HepG2 (cell line): ENCODE results near the gene WDR81. TPM values are rescaled to one million over a fixed set of nuclear protein-coding genes. Genes with fewer than 3 reads are reported as not detected.
A peak's percentile ranks its signal among the peaks of the same experiment; 100 is the strongest.

Experiments used
- ETV5 ChIP-seq: IDR thresholded peaks from 2 replicates; pipeline ENCODE4 v1.6.1; 2018; ENCODE audit warnings: missing biosample characterization, missing genetic modification reagents, inconsistent platforms, borderline replicate concordance
- RAD51 ChIP-seq: fragments of 450-650 bp; IDR thresholded peaks from 2 replicates; pipeline ENCODE4 v1.6.1; 2016; ENCODE audit warnings: borderline replicate concordance
- SP2 ChIP-seq: sonication (generic); formaldehyde crosslinking; IDR thresholded peaks from 2 replicates; pipeline ENCODE4 v1.5.1; 2020; ENCODE audit warnings: mild to moderate bottlenecking, missing genetic modification reagents
- SRSF1 ChIP-seq: fragments of 200-400 bp; formaldehyde crosslinking; optimal IDR thresholded peaks from 2 replicates; pipeline ENCODE3; 2017; ENCODE audit warnings: mild to moderate bottlenecking, low read depth, low read length, moderate library complexity
- ZBTB40 ChIP-seq, 2 experiments: fragments of 450-650 bp in 1 of 2; sonication (generic) in 1 of 2; formaldehyde crosslinking in 1 of 2; IDR thresholded peaks; 2 replicates each; pipeline versions ENCODE4 v1.6.1 to v1.8.0; 2016 to 2022; ENCODE audit warnings: antibody characterized with exemption in 1 of 2, mild to moderate bottlenecking in 1 of 2, missing genetic modification reagents in 1 of 2
- ZNF205 ChIP-seq: IDR thresholded peaks from 2 replicates; pipeline ENCODE4 v1.6.1; 2018; ENCODE audit warnings: missing biosample characterization, missing genetic modification reagents
- ZNF34 ChIP-seq: sonication (generic); formaldehyde crosslinking; IDR thresholded peaks from 2 replicates; pipeline ENCODE4 v1.4.0; 2020; ENCODE audit warnings: mild to moderate bottlenecking, missing genetic modification reagents, borderline replicate concordance
- ZNF343 ChIP-seq: sonication (generic); formaldehyde crosslinking; IDR thresholded peaks from 2 replicates; pipeline ENCODE4 v1.4.0; 2020; ENCODE audit warnings: mild to moderate bottlenecking, missing genetic modification reagents
- ZNF878 ChIP-seq: sonication (generic); formaldehyde crosslinking; IDR thresholded peaks from 2 replicates; pipeline ENCODE4 v1.8.1; 2023; ENCODE audit warnings: mild to moderate bottlenecking, missing genetic modification reagents, moderate library complexity
- polyA plus RNA-seq, 8 experiments: library from polyadenylated mRNA; depleted of rRNA in 3 of 8; stranded (reverse) in 7 of 8; unstranded in 1 of 8; fragments of >200 nt; fragmentation: Illumina TruSeq in 4 of 8; extraction: Trizol in 4 of 8; gene quantifications; 2 replicates each; pipeline versions ENCODE4 v1.2.1 to v1.2.3, GENCODE V29; 2011 to 2016; ENCODE audit warnings: low read depth in 4 of 8, missing spikeins in 1 of 8, mixed read lengths in 1 of 8; ENCODE audit not compliant: insufficient read depth in 1 of 8
- total RNA-seq, 5 experiments: library from RNA; depleted of rRNA; stranded (reverse); fragments of >200 nt; fragmentation: Illumina TruSeq; extraction: Trizol; gene quantifications; 2 replicates each; pipeline ENCODE4 v1.2.3, GENCODE V29; 2016; ENCODE audit warnings: low read depth in 1 of 5
- TF ChIP-seq, protein P1 (sequence below): sonication (generic); formaldehyde crosslinking; IDR thresholded peaks from 2 replicates; pipeline ENCODE4 v1.5.1; 2020; ENCODE audit warnings: missing genetic modification reagents, mild to moderate bottlenecking, borderline replicate concordance
- TF ChIP-seq, protein P2 (sequence below): sonication (generic); formaldehyde crosslinking; IDR thresholded peaks from 2 replicates; pipeline ENCODE4 v1.5.0; 2020; ENCODE audit warnings: missing genetic modification reagents

WDR81 gene
- total and polyA plus RNA-seq, 2 of the 13 experiments (the other 11 are each of a cell fraction or from before 2014, with no cell fraction given), result 9.1 to 16.7 TPM

GRCh38 chr17:1769822-1770477 is 45.4 kb downstream of the WDR81 start (continued):
- TF ChIP-seq ZNF34, result no peak
- TF ChIP-seq ZNF878 (CRISPR knock-in tag), result no peak
- TF ChIP-seq, protein P1, sequence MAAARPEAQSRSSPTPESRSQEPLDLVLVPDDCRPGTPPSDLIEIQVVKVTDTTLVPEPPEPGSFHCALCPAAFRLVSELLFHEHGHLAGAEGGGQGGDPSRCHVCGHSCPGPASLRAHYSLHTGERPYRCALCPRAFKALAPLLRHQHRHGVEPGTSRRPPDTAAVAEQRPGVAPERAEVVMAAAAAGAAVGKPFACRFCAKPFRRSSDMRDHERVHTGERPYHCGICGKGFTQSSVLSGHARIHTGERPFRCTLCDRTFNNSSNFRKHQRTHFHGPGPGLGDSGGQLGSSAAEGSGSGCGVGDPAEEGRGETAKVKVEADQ (CRISPR knock-in tag), result no peak
- no peak for TF ChIP-seq SRSF1
- TF ChIP-seq SP2 (CRISPR knock-in tag), result no peak
- no peak for TF ChIP-seq ZNF343
- TF ChIP-seq ZBTB40 (IDR thresholded peaks at IDR 0.05), result no peak
- TF ChIP-seq ZBTB40 (CRISPR knock-in tag; IDR thresholded peaks at IDR 0.05), result no peak
- no peak for TF ChIP-seq RAD51
- peak; percentile 35; the same call in 1 of the 2 replicates for TF ChIP-seq ETV5 (CRISPR knock-in tag)
- TF ChIP-seq, protein P2, sequence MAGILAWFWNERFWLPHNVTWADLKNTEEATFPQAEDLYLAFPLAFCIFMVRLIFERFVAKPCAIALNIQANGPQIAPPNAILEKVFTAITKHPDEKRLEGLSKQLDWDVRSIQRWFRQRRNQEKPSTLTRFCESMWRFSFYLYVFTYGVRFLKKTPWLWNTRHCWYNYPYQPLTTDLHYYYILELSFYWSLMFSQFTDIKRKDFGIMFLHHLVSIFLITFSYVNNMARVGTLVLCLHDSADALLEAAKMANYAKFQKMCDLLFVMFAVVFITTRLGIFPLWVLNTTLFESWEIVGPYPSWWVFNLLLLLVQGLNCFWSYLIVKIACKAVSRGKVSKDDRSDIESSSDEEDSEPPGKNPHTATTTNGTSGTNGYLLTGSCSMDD (CRISPR knock-in tag), result no peak
- TF ChIP-seq ZNF205, result no peak
- TF ChIP-seq, all 625 proteins: peak for 124
